Measurements from ENCODE around the gene EPN1.

EPN1 gene

GRCh38 chr19:55646889-55647731 is 27.9 kb upstream of the EPN1 start:
- no peak for DNase-seq

GRCh38 chr19:55647732-55648584 is 27.1 kb upstream of the EPN1 start, which contains the start of gene CCDC106:
Gene CCDC106 (plus strand): TSS chr19:55648212. CDS start chr19:55649047, 835 bp downstream.
- DNase-seq = no peak

GRCh38 chr19:55648585-55649267 is 26.3 kb upstream of the EPN1 start:
- no peak for DNase-seq

GRCh38 chr19:55649268-55650125 is 25.5 kb upstream of the EPN1 start:
- no peak for DNase-seq

- no peak for DNase-seq
These were observed 24.9 kb upstream of the EPN1 start for GRCh38 chr19:55650126-55650557.

GRCh38 chr19:55650602-55651230 is 24.3 kb upstream of the EPN1 start:
- no peak for DNase-seq

GRCh38 chr19:55651236-55651635 is 23.8 kb upstream of the EPN1 start:
- no peak for DNase-seq

GRCh38 chr19:55652311-55653128 is 22.5 kb upstream of the EPN1 start:
- no peak for DNase-seq

GRCh38 chr19:55653651-55654322 is 21.2 kb upstream of the EPN1 start:
- peak; percentile 98 for DNase-seq

GRCh38 chr19:55654323-55654867 is 20.6 kb upstream of the EPN1 start:
- peak; percentile 98 for DNase-seq

- peak; percentile 96 for DNase-seq
These were observed 20.0 kb upstream of the EPN1 start, which contains the start of gene U2AF2 for GRCh38 chr19:55654868-55655647. Gene U2AF2 (plus strand): TSS chr19:55655035. CDS start chr19:55655105, 70 bp downstream.

- DNase-seq = no peak
These were observed 19.4 kb upstream of the EPN1 start for GRCh38 chr19:55655648-55656040.

GRCh38 chr19:55656552-55656951 is 18.5 kb upstream of the EPN1 start:
- no peak for DNase-seq

GRCh38 chr19:55656988-55657747 is 17.9 kb upstream of the EPN1 start:
- no peak for DNase-seq

- no peak for DNase-seq
These were observed 16.1 kb upstream of the EPN1 start for GRCh38 chr19:55658846-55659459.

GRCh38 chr19:55659822-55660221 is 15.2 kb upstream of the EPN1 start:
- DNase-seq = no peak

GRCh38 chr19:55660404-55660803 is 14.6 kb upstream of the EPN1 start:
- no peak for DNase-seq

- DNase-seq = no peak
These were observed 14.0 kb upstream of the EPN1 start for GRCh38 chr19:55660991-55661390.

Measured in NK-92 treated with Interleukin-12 subunit alpha and Interleukin-12 subunit beta, amount 100 ng/mL, for 24 hours (cell line).